GM18507 (cell line): ENCODE data around the gene ITPKC.
"Not testable (repeated sequence)": the region's sequence is repeated elsewhere in the genome, so short reads cannot be mapped to it uniquely, and the experiment has no call there.

Source experiments
- DNase-seq: peaks from one replicate; pipeline ENCODE4 v3.0.0; 2011; ENCODE audit warnings: low read depth; ENCODE audit not compliant: insufficient read length; ENCODE audit errors: extremely low spot score
- FAIRE-seq: peaks from 2 replicates; lab custom pipeline; 2011; peaks lifted over from hg19 to GRCh38; lab: Jason Lieb, UNC

ITPKC gene

DNA sequence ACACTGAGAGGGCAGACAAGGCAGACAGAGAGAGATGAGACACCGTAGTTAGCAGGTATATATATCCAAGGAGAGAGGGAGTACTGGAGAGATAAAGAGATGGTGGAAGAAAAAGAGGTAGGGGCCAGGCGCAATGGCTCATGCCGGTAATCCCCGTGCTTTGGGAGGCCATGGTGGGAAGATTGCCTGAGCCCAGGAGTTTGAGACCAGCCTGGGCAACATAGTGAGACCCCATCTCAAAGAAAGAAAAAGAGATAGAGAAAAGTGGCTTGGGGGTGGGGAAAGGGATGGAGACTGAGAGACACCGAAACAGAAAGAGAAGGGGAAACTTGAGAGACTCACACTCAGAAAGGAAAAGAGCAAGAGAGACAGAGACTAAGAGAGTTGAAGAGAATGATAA lies 63.7 kb downstream of the ITPKC start:
- FAIRE-seq (no peak), DNase-seq (no peak)

DNA sequence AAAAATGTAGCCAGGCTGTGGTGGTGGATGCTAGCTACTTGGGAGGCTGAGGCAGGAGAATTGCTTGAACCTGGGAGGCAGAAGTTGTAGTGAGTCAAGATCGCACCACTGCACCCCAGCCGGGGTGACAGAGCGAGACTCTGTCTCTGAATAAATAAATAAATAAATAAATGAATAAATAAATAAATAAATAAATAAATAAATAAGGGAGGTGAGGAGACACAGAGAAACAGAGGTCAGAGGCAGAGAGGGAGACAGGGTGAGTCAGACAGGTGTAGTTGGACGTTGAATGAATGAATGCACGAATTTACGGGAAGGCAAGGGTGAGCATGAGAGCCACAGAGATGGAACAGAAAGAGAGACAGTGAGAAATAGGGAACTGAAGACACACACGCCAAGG lies 64.2 kb downstream of the ITPKC start:
- FAIRE-seq = no peak
- DNase-seq = no peak

DNA sequence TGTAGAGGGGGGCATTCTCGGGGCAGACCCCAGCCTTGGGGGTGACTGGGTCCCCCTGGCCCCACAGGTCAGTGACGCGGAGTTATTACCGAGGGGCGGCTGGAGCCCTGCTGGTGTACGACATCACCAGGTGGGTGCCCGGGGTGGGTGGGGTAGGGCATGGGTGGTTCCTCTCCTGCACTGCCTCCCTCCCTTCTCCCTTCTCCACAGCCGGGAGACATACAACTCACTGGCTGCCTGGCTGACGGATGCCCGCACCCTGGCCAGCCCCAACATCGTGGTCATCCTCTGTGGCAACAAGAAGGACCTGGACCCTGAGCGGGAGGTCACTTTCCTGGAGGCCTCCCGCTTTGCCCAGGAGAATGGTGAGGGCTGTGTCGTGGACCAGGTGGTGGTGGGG lies 66.8 kb downstream of the ITPKC start:
- DNase-seq (no peak), FAIRE-seq (no peak)

DNA sequence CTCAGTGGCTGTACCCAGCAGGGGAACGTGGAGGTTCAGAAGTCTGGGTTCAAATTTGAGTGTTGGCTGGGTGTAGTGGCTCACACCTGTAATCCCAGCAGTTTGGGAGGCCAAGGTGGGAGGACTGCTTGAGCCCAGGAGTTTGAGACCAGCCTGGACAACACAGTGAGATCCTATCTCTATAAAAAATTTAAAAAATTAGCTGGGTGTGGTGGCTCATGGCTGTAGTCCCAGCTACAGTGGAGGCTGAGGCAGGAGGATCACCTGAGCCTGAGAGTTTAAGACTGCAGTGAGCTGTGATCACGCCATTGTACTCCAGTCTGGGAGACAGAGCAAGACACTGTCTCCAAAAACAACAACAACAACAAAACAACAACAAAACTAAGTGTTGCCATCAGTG lies 67.2 kb downstream of the ITPKC start:
- DNase-seq, FAIRE-seq: not testable (repeated sequence)

DNA sequence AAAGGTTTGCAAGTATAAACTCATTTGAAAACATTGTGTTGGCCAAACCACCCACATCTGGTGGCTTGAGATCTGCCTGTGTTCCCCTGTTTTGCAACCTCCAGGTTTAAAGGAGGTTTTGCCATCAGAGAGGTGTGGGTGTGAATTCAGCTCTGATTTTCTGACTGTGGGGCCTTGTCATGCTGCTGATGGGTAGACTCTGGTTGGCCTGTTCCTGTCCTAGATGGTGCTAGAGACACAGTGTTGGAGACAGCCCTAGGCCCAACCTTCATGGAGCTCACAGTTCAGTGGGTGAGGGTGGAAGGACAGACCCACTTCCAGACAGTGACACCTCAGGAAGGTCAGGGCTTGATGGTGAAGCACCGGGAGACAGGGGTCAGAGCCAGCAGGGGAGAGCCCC lies 68.6 kb downstream of the ITPKC start:
- FAIRE-seq = no peak
- no peak for DNase-seq

DNA sequence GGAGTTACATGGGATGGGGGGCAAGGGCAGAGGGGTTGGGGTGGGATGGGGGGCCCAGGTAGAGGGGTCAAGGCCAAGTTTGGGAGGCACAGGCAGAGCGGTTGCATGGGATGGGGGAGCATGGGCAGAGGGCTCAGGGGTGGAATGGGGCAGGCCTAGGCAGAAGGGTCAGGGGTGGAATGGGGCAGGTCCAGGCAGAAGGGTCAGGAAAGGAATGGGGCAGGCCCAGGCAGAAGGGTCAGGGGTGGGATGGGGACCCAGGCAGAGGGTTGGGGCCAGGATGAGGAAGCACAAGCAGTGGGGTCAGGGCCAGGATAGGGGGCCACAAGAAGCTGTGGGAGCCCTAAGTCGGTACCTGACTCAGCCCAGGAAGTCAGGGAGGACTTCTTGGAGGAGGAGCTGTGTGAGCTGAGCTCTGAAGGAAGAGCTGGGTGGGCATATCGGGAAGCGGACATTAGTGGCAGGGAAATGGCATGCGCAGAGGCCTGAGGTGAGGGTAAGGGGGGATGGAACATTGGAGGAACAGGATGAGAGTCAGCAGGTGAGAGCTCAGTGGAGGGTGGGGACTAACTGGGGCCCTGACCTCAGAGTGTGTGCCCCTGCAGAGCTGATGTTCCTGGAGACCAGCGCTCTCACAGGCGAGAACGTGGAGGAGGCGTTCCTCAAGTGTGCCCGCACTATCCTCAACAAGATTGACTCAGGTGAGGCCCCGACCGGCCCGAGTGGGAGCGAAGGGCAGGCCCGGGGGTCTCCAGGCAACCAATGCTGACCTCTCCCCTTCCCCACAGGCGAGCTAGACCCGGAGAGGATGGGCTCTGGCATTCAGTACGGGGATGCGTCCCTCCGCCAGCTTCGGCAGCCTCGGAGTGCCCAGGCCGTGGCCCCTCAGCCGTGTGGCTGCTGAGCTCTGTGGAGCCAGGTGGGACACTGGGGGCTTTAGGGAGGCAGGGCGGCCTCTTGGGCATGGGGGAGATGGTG lies 69.4 kb downstream of the ITPKC start:
- DNase-seq (no peak), FAIRE-seq (no peak)
